Activated T-cell treated with anti-CD3 and anti-CD28 coated beads for 24 hours (primary cell): ENCODE results near the gene HTT.

Experiments
- DNase-seq: peaks from one replicate; pipeline ENCODE4 v3.0.0-alpha.2; 2020; ENCODE audit warnings: low read depth

Gene HTT

DNA sequence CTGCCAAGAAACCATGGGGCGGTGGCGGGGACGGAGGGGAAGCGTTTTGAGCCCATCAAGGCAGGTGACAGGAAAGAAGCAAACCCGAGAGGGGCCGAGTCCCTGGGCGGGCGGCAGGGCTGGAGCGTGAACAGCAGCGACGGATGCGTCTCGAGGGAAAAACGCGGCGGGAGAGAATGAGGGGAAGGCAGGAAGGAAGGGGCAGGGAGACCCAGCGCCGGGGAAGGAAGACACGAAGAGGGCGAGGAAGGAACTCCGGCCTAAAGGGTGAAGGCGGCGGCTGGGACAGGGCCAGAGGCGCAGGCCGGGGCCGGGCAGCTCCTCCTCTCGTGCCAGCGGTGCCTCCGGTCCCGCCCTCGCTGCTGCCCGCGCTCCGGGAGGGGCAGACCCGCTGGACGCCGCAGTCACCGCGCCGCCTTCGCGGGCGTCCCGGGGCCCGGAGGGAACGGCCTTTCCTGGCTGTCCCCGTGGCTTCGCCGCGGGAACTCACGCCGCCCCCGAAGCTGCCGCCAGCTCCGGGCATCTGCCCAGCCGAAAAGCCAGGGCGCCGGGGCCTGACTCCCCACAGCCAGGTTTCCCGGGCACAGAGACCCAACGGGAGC is 217.6 kb downstream of the HTT start:
- no peak for DNase-seq

DNA sequence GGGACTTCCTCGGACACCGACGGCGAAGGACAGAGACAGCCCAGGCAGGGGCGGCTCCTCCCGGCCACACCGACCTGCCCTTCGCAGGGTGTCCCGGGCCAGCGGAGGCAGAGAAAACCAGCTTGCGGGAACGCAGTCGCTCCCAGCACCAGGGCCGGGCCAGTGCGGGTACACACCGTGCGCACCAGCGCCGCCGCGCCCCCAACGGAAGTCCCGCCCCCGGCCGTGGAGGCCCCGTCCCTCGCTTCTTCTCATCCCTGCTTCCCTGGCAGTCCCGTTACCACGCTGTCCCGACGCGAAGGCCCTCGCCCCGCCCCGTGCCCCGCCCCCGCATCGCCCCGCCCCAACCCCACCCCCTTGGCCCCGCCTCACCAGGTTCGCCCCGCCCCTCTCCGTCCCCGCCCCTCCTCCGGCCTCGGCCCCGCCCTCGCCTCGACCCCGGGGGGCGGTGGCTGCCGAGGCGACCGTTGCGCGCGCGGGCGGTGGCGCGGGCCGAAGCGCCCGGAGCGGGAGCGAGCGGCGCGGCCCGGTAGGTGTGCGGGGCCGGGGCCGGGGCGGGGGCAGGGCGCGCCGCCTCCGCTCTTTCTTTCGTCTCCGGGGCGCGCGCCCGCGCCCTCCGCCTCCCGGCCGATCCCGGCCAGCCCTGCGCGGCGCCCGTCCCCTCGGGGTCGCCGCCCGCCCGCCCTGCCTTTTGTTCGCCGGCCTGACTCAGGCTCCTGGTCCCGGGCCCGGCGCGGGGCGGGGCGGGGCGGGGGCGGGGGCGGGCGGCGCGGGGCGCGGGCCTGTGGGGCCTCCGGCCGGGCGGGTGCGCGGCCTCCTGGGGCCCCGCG is 218.3 kb downstream of the HTT start, which contains the start of gene RGS12:
RGS12 (plus strand) TSS at position 451 of the 830 bp plus-strand sequence. CDS start 23,150 bp downstream, outside the sequence.
- DNase-seq = peak; percentile 83
